Neural progenitor cell (in vitro differentiated cells): ENCODE measurements around the gene PSME4. TPM values are rescaled to one million over a fixed set of nuclear protein-coding genes. Genes with fewer than 3 reads are reported as not detected.

Experiments
- DNase-seq: peaks from one replicate; pipeline ENCODE4 v3.0.0-alpha.2; 2016; ENCODE audit warnings: low spot score
- H2AFZ ChIP-seq: fragments of 200-600 bp; sonication (generic); replicated peaks from 2 replicates; pipeline ENCODE4 v1.6.1; 2016; ENCODE audit warnings: antibody characterized with exemption
- H3F3A ChIP-seq: fragments of 200-600 bp; sonication (generic); 2 replicates; pipeline ENCODE4 v1.6.1; 2016; ENCODE audit warnings: antibody characterized with exemption, low read depth
- H3K27ac ChIP-seq: fragments of 200-600 bp; sonication (generic); 2 replicates; pipeline ENCODE4 v1.5.1; 2016; ENCODE audit warnings: mild to moderate bottlenecking
- H3K27me3 ChIP-seq: fragments of 200-600 bp; sonication (generic); 2 replicates; pipeline ENCODE4 v1.6.1; 2016; ENCODE audit warnings: mild to moderate bottlenecking, moderate library complexity
- H3K36me3 ChIP-seq: fragments of 200-600 bp; sonication (generic); 2 replicates; pipeline ENCODE4 v1.5.1; 2016
- H3K4me1 ChIP-seq: fragments of 200-600 bp; sonication (generic); 2 replicates; pipeline ENCODE4 v1.6.1; 2016; ENCODE audit warnings: mixed run types
- H3K4me2 ChIP-seq: fragments of 200-600 bp; sonication (generic); 2 replicates; pipeline ENCODE4 v1.6.1; 2016
- H3K4me3 ChIP-seq: fragments of 200-600 bp; sonication (generic); 2 replicates; pipeline ENCODE4 v1.5.1; 2016
- H3K79me2 ChIP-seq: fragments of 200-600 bp; sonication (generic); 2 replicates; pipeline ENCODE4 v1.6.1; 2016; ENCODE audit warnings: low read depth
- H3K9ac ChIP-seq: fragments of 200-600 bp; sonication (generic); 2 replicates; pipeline ENCODE4 v1.6.1; 2016
- H3K9me3 ChIP-seq: fragments of 200-600 bp; sonication (generic); 2 replicates; pipeline ENCODE4 v1.5.1; 2016; ENCODE audit warnings: low read depth
- H4K20me1 ChIP-seq: fragments of 200-600 bp; sonication (generic); 2 replicates; pipeline ENCODE4 v1.6.1; 2016; ENCODE audit warnings: low read depth
- H3K27ac Mint-ChIP-seq: 3 replicates; pipeline ENCODE4 v1.8.0; 2021; ENCODE audit warnings: mixed read lengths
- H3K27me3 Mint-ChIP-seq: 2 replicates; pipeline ENCODE4 v1.8.0; 2022; ENCODE audit warnings: low read depth, mild to moderate bottlenecking, inconsistent platforms, moderate library complexity, mixed read lengths; ENCODE audit not compliant: insufficient read depth
- H3K36me3 Mint-ChIP-seq: 3 replicates; pipeline ENCODE4 v1.8.0; 2021; ENCODE audit warnings: mixed read lengths
- H3K4me1 Mint-ChIP-seq: 3 replicates; pipeline ENCODE4 v1.8.0; 2021; ENCODE audit warnings: mixed read lengths
- H3K4me3 Mint-ChIP-seq: 3 replicates; pipeline ENCODE4 v1.8.0; 2021; ENCODE audit warnings: mild to moderate bottlenecking, moderate library complexity, mixed read lengths
- H3K9me3 Mint-ChIP-seq: 3 replicates; pipeline ENCODE4 v1.8.0; 2020; ENCODE audit warnings: mixed read lengths
- CTCF ChIP-seq: fragments of 200-600 bp; sonication (generic); IDR thresholded peaks from 2 replicates; pipeline ENCODE4 v1.5.1; 2017; ENCODE audit warnings: antibody characterized with exemption, mild to moderate bottlenecking
- EZH2 ChIP-seq: fragments of 200-600 bp; sonication (generic); IDR thresholded peaks from 2 replicates; pipeline ENCODE4 v1.6.1; 2017; ENCODE audit warnings: antibody characterized with exemption, mild to moderate bottlenecking, moderate library complexity
- EZH2phosphoT487 ChIP-seq: fragments of 200-600 bp; sonication (generic); IDR thresholded peaks from 2 replicates; pipeline ENCODE4 v1.6.1; 2017; ENCODE audit warnings: antibody characterized with exemption
- total RNA-seq: library from RNA; depleted of rRNA; stranded (reverse); fragments of >200 nt; gene quantifications from 2 replicates; pipeline ENCODE4 v1.2.3, GENCODE V29; 2015; ENCODE audit warnings: low replicate concordance

Gene PSME4
- total RNA-seq, 1 donor from 2014 or later: 72.1 TPM

GRCh38 chr2:53886406-53887280 lies 84.2 kb downstream of the PSME4 start:
- H3K36me3 Mint-ChIP-seq: peaks cover 40% of the 10 kb centered on the region
- H3K4me1 Mint-ChIP-seq: no peaks in the 10 kb centered on the region
- H3K36me3 ChIP-seq: peaks cover 43% of the 10 kb centered on the region
- H3F3A ChIP-seq: no peaks in the 10 kb centered on the region
- H3K4me1 ChIP-seq: no peaks in the 10 kb centered on the region
- no peak overlapping the region for H3K9ac ChIP-seq
- H3K27ac ChIP-seq: no peak overlapping the region
- no peak overlapping the region for H3K27ac Mint-ChIP-seq
- no peaks in the 10 kb centered on the region for H3K9me3 Mint-ChIP-seq
- no peak overlapping the region for H3K4me3 ChIP-seq
- no peaks in the 10 kb centered on the region for H3K27me3 Mint-ChIP-seq
- DNase-seq: no peak
- no peaks in the 10 kb centered on the region for H3K79me2 ChIP-seq
- H3K9me3 ChIP-seq: no peaks in the 10 kb centered on the region
- TF ChIP-seq EZH2 (no peak), CTCF (no peak), EZH2phosphoT487 (no peak)
- no peak overlapping the region for H3K4me2 ChIP-seq
- H4K20me1 ChIP-seq: no peaks in the 10 kb centered on the region
- no peaks in the 10 kb centered on the region for H3K27me3 ChIP-seq
- no peak overlapping the region for H3K4me3 Mint-ChIP-seq
- no peak overlapping the region for H2AFZ ChIP-seq

- H3K4me2 ChIP-seq: no peak overlapping the region
- TF ChIP-seq EZH2phosphoT487 (no peak), EZH2 (no peak), CTCF (no peak)
- no peak overlapping the region for H3K27ac ChIP-seq
- H3F3A ChIP-seq: no peaks in the 10 kb centered on the region
- no peak overlapping the region for H2AFZ ChIP-seq
- H3K79me2 ChIP-seq: no peaks in the 10 kb centered on the region
- H3K4me3 ChIP-seq: no peak overlapping the region
- no peak for DNase-seq
- H3K36me3 Mint-ChIP-seq: peaks cover 39% of the 10 kb centered on the region
- no peak overlapping the region for H3K27ac Mint-ChIP-seq
- H4K20me1 ChIP-seq: no peaks in the 10 kb centered on the region
- no peak overlapping the region for H3K9ac ChIP-seq
- no peaks in the 10 kb centered on the region for H3K27me3 ChIP-seq
- no peak overlapping the region for H3K4me3 Mint-ChIP-seq
- H3K36me3 ChIP-seq: peaks cover 30% of the 10 kb centered on the region
- H3K9me3 ChIP-seq: no peaks in the 10 kb centered on the region
- no peaks in the 10 kb centered on the region for H3K4me1 Mint-ChIP-seq
- H3K27me3 Mint-ChIP-seq: no peaks in the 10 kb centered on the region
- H3K4me1 ChIP-seq: no peaks in the 10 kb centered on the region
- H3K9me3 Mint-ChIP-seq: no peaks in the 10 kb centered on the region
These were observed 85.9 kb downstream of the PSME4 start for GRCh38 chr2:53884883-53885282.

- no peaks in the 10 kb centered on the region for H3K9me3 ChIP-seq
- H4K20me1 ChIP-seq: no peaks in the 10 kb centered on the region
- no peak overlapping the region for H3K9ac ChIP-seq
- H3K27ac ChIP-seq: no peak overlapping the region
- no peak for DNase-seq
- Mint-ChIP-seq H3K4me3 (no peak overlapping the region), H3K4me1 (no peaks in the 10 kb centered on the region), H3K27ac (no peak overlapping the region), H3K27me3 (no peaks in the 10 kb centered on the region), H3K9me3 (no peaks in the 10 kb centered on the region), H3K36me3 (peaks cover 43% of the 10 kb centered on the region)
- no peak overlapping the region for H2AFZ ChIP-seq
- no peak overlapping the region for H3K4me2 ChIP-seq
- H3K4me1 ChIP-seq: no peaks in the 10 kb centered on the region
- TF ChIP-seq CTCF: no peak
- TF ChIP-seq EZH2: no peak
- TF ChIP-seq EZH2phosphoT487: no peak
- H3K36me3 ChIP-seq: peaks cover 19% of the 10 kb centered on the region
- H3K4me3 ChIP-seq: no peak overlapping the region
- H3F3A ChIP-seq: no peaks in the 10 kb centered on the region
- H3K79me2 ChIP-seq: no peaks in the 10 kb centered on the region
- no peaks in the 10 kb centered on the region for H3K27me3 ChIP-seq
These were observed 88.8 kb downstream of the PSME4 start for GRCh38 chr2:53881986-53882385.
